Ishikawa (cell line): ENCODE data around the gene TICAM1.

Source experiments
- CEBPB ChIP-seq: IDR thresholded peaks from 2 replicates; pipeline ENCODE4 v1.6.1; 2012
- CREB1 ChIP-seq: IDR thresholded peaks from 2 replicates; pipeline ENCODE4 v1.6.1; 2012; ENCODE audit warnings: low read depth
- EGR1 ChIP-seq: IDR thresholded peaks from 2 replicates; pipeline ENCODE4 v1.6.1; 2012
- EP300 ChIP-seq: IDR thresholded peaks from 2 replicates; pipeline ENCODE4 v1.6.1; 2012; ENCODE audit warnings: borderline replicate concordance
- FOXM1 ChIP-seq: IDR thresholded peaks from 2 replicates; pipeline ENCODE4 v1.6.1; 2012; ENCODE audit warnings: low read depth, borderline replicate concordance
- NFIC ChIP-seq: IDR thresholded peaks from 2 replicates; pipeline ENCODE4 v1.6.1; 2012
- RAD21 ChIP-seq: IDR thresholded peaks from 2 replicates; pipeline ENCODE4 v1.6.1; 2012; ENCODE audit warnings: low read depth
- TAF1 ChIP-seq: IDR thresholded peaks from 2 replicates; pipeline ENCODE4 v1.6.1; 2012; ENCODE audit warnings: low read depth, mild to moderate bottlenecking
- TCF12 ChIP-seq: IDR thresholded peaks from 2 replicates; pipeline ENCODE4 v1.6.1; 2012; ENCODE audit warnings: low read depth
- TEAD4 ChIP-seq: IDR thresholded peaks from 2 replicates; pipeline ENCODE4 v1.6.1; 2012
- YY1 ChIP-seq: IDR thresholded peaks from 2 replicates; pipeline ENCODE4 v1.6.1; 2012; ENCODE audit warnings: low read depth
- ZBTB7A ChIP-seq: IDR thresholded peaks from 2 replicates; pipeline ENCODE4 v1.6.1; 2012; ENCODE audit warnings: low read depth
- TF ChIP-seq, protein P1 (sequence below): IDR thresholded peaks from 2 replicates; pipeline ENCODE4 v1.6.1; 2012
- TF ChIP-seq, protein P2 (sequence below): IDR thresholded peaks from 2 replicates; pipeline ENCODE4 v1.6.1; 2012
- TF ChIP-seq, protein P3 (sequence below): IDR thresholded peaks from 2 replicates; pipeline ENCODE4 v1.6.1; 2012; ENCODE audit warnings: low read depth, mild to moderate bottlenecking

Gene TICAM1

DNA sequence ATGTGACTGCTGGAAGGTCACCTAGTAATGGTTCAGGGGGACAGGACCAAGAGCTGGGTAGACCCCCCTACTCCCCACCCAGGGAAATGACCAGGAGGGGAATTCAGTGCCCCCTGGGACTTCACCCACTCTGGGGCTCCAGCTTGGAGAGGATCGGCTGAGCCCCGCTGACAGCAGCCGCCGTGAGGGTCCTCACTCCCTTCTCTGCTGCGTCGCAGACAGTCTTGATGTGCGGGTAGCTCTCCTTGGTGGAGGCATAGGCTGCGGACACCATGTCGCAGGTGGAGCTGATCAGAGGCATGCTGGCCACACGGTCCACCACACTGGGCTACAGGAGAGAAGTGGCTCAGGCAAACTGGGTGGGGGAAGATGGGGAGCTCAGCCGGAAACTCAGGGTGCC, 28.2 kb upstream of the TICAM1 start:
- TF ChIP-seq, protein P1, sequence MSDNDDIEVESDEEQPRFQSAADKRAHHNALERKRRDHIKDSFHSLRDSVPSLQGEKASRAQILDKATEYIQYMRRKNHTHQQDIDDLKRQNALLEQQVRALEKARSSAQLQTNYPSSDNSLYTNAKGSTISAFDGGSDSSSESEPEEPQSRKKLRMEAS = no peak
- TF ChIP-seq YY1 = no peak
- no peak for TF ChIP-seq ZBTB7A
- no peak for TF ChIP-seq RAD21
- TF ChIP-seq EGR1 = no peak
- TF ChIP-seq CEBPB = no peak
- no peak for TF ChIP-seq FOXM1
- TF ChIP-seq, protein P2, sequence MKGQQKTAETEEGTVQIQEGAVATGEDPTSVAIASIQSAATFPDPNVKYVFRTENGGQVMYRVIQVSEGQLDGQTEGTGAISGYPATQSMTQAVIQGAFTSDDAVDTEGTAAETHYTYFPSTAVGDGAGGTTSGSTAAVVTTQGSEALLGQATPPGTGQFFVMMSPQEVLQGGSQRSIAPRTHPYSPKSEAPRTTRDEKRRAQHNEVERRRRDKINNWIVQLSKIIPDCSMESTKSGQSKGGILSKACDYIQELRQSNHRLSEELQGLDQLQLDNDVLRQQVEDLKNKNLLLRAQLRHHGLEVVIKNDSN = no peak
- no peak for TF ChIP-seq CREB1
- TF ChIP-seq, protein P3, sequence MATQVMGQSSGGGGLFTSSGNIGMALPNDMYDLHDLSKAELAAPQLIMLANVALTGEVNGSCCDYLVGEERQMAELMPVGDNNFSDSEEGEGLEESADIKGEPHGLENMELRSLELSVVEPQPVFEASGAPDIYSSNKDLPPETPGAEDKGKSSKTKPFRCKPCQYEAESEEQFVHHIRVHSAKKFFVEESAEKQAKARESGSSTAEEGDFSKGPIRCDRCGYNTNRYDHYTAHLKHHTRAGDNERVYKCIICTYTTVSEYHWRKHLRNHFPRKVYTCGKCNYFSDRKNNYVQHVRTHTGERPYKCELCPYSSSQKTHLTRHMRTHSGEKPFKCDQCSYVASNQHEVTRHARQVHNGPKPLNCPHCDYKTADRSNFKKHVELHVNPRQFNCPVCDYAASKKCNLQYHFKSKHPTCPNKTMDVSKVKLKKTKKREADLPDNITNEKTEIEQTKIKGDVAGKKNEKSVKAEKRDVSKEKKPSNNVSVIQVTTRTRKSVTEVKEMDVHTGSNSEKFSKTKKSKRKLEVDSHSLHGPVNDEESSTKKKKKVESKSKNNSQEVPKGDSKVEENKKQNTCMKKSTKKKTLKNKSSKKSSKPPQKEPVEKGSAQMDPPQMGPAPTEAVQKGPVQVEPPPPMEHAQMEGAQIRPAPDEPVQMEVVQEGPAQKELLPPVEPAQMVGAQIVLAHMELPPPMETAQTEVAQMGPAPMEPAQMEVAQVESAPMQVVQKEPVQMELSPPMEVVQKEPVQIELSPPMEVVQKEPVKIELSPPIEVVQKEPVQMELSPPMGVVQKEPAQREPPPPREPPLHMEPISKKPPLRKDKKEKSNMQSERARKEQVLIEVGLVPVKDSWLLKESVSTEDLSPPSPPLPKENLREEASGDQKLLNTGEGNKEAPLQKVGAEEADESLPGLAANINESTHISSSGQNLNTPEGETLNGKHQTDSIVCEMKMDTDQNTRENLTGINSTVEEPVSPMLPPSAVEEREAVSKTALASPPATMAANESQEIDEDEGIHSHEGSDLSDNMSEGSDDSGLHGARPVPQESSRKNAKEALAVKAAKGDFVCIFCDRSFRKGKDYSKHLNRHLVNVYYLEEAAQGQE = no peak
- TF ChIP-seq TEAD4 = no peak
- TF ChIP-seq TAF1 = no peak
- TF ChIP-seq EP300 = no peak
- TF ChIP-seq TCF12 = no peak

DNA sequence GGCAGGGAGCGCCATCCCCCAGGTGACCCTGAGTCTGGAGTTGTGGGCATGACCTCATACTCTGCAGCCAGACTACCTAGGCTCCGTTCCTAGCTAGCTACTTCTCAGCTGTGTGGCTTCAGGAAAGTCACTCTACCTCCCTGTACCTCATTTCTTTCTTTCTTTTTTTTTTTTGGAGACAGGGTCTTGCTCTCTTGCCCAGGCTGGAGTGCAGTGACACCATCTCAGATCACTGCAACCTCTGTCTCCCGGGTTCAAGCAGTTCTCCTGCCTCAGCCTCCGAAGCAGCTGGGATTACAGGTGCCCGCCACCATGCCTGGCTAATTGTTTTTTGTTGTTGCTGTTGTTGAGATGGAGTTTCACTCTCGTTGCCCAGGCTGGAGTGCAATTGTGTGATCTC, 21.0 kb upstream of the TICAM1 start:
- TF ChIP-seq YY1 = no peak
- no peak for TF ChIP-seq CEBPB
- TF ChIP-seq, protein P2 = no peak
- no peak for TF ChIP-seq TAF1
- no peak for TF ChIP-seq EP300
- no peak for TF ChIP-seq TCF12
- TF ChIP-seq TEAD4 = no peak
- no peak for TF ChIP-seq NFIC

DNA sequence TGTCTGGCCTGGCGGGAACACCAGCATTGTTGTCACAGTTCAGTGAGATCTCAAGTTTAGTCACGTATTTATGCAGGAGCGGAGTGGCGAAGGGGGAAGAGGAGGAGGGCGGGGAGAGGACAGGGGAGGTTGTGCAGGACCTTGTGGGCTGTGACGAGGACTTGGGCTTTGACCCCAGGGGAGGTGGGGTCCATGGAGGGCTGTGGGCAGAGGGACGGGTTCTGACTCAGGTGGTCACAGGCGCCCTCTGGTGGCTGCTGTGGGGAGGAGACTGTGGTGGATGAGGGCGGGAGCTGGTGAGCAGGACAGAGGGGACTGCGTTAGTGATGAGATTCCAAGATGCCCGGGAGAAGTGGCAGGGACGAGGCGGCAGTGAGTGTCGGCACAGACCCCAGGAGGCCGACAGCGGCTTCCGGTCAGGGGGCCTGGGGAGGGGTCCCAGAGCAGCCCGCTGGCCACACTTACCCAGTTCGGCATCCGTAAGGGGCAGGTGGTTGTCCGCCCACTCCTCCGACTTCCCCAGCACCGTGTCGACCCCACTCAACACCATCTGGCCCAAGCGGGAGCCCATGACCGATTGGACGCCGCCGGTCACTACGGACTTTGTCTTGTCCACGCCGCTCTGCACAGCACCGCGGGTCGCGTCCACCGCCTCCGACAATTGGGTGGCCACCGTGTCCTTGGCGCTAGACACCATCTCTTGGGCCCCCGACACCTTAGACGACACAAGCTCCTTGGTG, 20.2 kb upstream of the TICAM1 start:
- TF ChIP-seq RAD21 = peak; percentile 64
- TF ChIP-seq, protein P3 = no peak
- TF ChIP-seq ZBTB7A = 0 out of 2 replicates have a peak, but pooled peaks have one; percentile 40
- no peak for TF ChIP-seq EP300

DNA sequence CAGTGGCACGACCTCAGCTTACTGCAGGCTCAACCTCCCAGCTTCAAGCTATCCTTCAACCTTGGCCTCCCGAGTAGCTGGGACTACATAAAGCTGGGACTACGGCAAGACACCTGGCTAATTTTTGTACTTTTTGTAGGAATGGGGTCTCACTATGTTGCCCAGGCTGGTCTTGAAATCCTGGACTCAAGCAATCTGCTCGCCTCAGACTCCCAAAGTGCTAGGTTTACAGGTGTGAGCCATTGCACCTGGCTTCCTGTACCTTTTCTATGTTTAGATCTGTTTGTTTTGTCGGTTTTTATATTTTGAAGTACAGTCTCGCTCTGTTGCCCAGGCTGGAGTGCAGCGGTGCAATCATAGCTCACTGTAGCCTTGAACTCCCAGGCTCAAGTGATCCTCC, 17.5 kb upstream of the TICAM1 start:
- TF ChIP-seq EGR1 = no peak
- TF ChIP-seq YY1 = no peak
- TF ChIP-seq TAF1 = no peak
- TF ChIP-seq CEBPB = no peak
- no peak for TF ChIP-seq EP300
- TF ChIP-seq, protein P3 = no peak
- TF ChIP-seq TEAD4 = no peak
- no peak for TF ChIP-seq ZBTB7A
- TF ChIP-seq RAD21 = no peak
- TF ChIP-seq NFIC = no peak

DNA sequence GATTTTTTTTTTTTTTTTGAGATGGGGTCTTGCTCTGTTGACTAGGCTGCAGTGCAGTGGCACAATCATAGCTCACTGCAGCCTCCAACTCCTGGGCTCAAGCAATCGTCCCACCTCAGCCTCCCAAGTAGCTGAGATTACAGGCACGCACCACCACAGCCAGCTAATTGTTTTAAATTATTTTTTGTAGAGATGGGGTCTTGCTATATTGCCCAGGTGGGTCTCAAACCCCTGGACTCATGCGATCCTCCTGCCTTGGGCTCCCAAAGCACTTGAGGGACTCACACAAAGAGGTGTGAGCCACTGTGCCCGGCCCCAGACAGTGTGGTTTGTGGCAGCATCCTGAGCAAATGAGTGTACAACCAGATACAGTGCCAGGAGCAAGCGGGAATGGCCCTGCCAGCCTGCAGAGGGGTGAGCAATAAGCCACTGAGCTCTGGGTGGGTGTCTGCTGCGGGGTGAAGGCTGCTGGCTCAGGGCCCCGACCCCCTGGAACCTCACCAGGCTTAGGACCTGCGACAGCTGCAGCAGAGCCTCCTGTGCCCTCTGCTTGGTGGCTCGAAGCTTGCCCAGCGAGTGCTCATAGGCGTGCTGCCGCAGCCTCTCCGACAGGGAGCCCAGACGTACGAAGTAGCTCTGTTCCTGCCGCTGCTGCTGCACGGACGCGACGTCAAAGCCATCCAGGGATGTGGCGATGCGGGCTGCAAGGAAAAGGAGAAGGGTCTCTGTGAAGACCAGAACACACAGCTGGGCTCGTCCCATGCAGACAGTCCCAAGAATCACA, 15.9 kb upstream of the TICAM1 start:
- TF ChIP-seq ZBTB7A (no peak), CEBPB (no peak), TEAD4 (no peak), TAF1 (no peak), RAD21 (no peak), NFIC (no peak), TCF12 (no peak), YY1 (no peak), FOXM1 (no peak), EGR1 (no peak), CREB1 (no peak), EP300 (no peak)
- TF ChIP-seq, protein P1 = no peak
- TF ChIP-seq, protein P2 = no peak
- TF ChIP-seq, protein P3 = no peak
